WTC11 (cell line): Measurements from ENCODE around the gene ADRB2. TPM values are rescaled to one million over a fixed set of nuclear protein-coding genes. Genes with fewer than 3 reads are reported as not detected.

Experiments
- ATAC-seq: fragments of 200-7000 bp; cut with Tn5 transposase; 2 replicates; pipeline ENCODE4 v1.10.0; 2021; ENCODE audit warnings: mild to moderate bottlenecking, moderate library complexity
- CTCF ChIA-PET: fragments of 300-600 bp; sonication (Branson Sonifier 250); formaldehyde crosslinking; loops from one replicate; lab custom pipeline; 2021; ENCODE audit warnings: antibody characterized with exemption; lab: Charles Lee
- POLR2A ChIA-PET: fragments of 350-600 bp; sonication (Branson Sonifier 250); formaldehyde crosslinking; loops from one replicate; lab custom pipeline; 2021; ENCODE audit warnings: antibody characterized with exemption; lab: Charles Lee
- DNase-seq: peaks from one replicate; pipeline ENCODE4 v3.0.0; 2021; ENCODE audit warnings: low spot score
- H3K27ac Mint-ChIP-seq: 2 replicates; pipeline ENCODE4 v1.8.0; 2021; ENCODE audit warnings: mixed read lengths
- H3K27me3 Mint-ChIP-seq: 2 replicates; pipeline ENCODE4 v1.8.0; 2021; ENCODE audit warnings: low read depth, mild to moderate bottlenecking, moderate library complexity, mixed read lengths
- H3K36me3 Mint-ChIP-seq: 2 replicates; pipeline ENCODE4 v1.8.0; 2021; ENCODE audit warnings: mixed read lengths
- H3K4me1 Mint-ChIP-seq: 2 replicates; pipeline ENCODE4 v1.8.0; 2022; ENCODE audit warnings: mixed read lengths
- H3K4me3 Mint-ChIP-seq: 2 replicates; pipeline ENCODE4 v1.8.0; 2021; ENCODE audit warnings: mild to moderate bottlenecking, moderate library complexity, mixed read lengths
- H3K9me3 Mint-ChIP-seq: 2 replicates; pipeline ENCODE4 v1.8.0; 2021; ENCODE audit warnings: mixed read lengths
- AR ChIP-seq: fragments of 250-450 bp; sonication (Bioruptor Pico); IDR thresholded peaks from 2 replicates; pipeline ENCODE4 v1.9.0; 2021; ENCODE audit warnings: mild to moderate bottlenecking
- ARID4B ChIP-seq: sonication (generic); formaldehyde crosslinking; IDR thresholded peaks from 2 replicates; pipeline ENCODE4 v1.8.0; 2023; ENCODE audit warnings: missing genetic modification reagents, mild to moderate bottlenecking, borderline replicate concordance
- ATF1 ChIP-seq: sonication (generic); formaldehyde crosslinking; IDR thresholded peaks from 2 replicates; pipeline ENCODE4 v1.8.1; 2023; ENCODE audit warnings: mild to moderate bottlenecking, moderate library complexity, missing genetic modification reagents
- CDX4 ChIP-seq: fragments of 250-450 bp; sonication (Bioruptor Pico); IDR thresholded peaks from 2 replicates; pipeline ENCODE4 v1.9.0; 2021; ENCODE audit warnings: moderate library complexity, mild to moderate bottlenecking, inconsistent platforms, borderline replicate concordance
- CREM ChIP-seq: sonication (generic); formaldehyde crosslinking; IDR thresholded peaks from 2 replicates; pipeline ENCODE4 v1.8.1; 2022; ENCODE audit warnings: mild to moderate bottlenecking, missing genetic modification reagents, moderate library complexity
- IRF2 ChIP-seq: sonication (generic); formaldehyde crosslinking; IDR thresholded peaks from 2 replicates; pipeline ENCODE4 v1.8.0; 2022; ENCODE audit warnings: low read depth, missing genetic modification reagents, borderline replicate concordance
- SOX15 ChIP-seq: fragments of 250-450 bp; sonication (Bioruptor Pico); IDR thresholded peaks from 2 replicates; pipeline ENCODE4 v1.9.0; 2021; ENCODE audit warnings: mild to moderate bottlenecking
- TEAD4 ChIP-seq: sonication (generic); formaldehyde crosslinking; IDR thresholded peaks from 2 replicates; pipeline ENCODE4 v1.8.0; 2022; ENCODE audit warnings: mild to moderate bottlenecking, missing genetic modification reagents
- ZNF263 ChIP-seq: sonication (generic); formaldehyde crosslinking; IDR thresholded peaks from 2 replicates; pipeline ENCODE4 v1.8.1; 2022; ENCODE audit warnings: low read depth, mild to moderate bottlenecking, moderate library complexity, missing genetic modification reagents
- ZNF423 ChIP-seq: fragments of 250-450 bp; sonication (Bioruptor Pico); IDR thresholded peaks from 2 replicates; pipeline ENCODE4 v2.1.2; 2022; ENCODE audit warnings: mild to moderate bottlenecking, moderate library complexity
- total RNA-seq: library from RNA; stranded (reverse); gene quantifications from 3 replicates; pipeline ENCODE4 v1.2.3, GENCODE V29; 2021
- TF ChIP-seq, protein P1 (sequence below): sonication (generic); formaldehyde crosslinking; IDR thresholded peaks from 2 replicates; pipeline ENCODE4 v1.8.1; 2023; ENCODE audit warnings: mild to moderate bottlenecking, missing genetic modification reagents
- TF ChIP-seq, protein P2 (sequence below): sonication (generic); formaldehyde crosslinking; IDR thresholded peaks from 2 replicates; pipeline ENCODE4 v1.8.1; 2023; ENCODE audit warnings: mild to moderate bottlenecking, missing genetic modification reagents, borderline replicate concordance
- TF ChIP-seq, protein P3 (sequence below): sonication (generic); formaldehyde crosslinking; IDR thresholded peaks from 2 replicates; pipeline ENCODE4 v1.8.1; 2022; ENCODE audit warnings: mild to moderate bottlenecking, missing genetic modification reagents, moderate library complexity, borderline replicate concordance

Gene ADRB2
- total RNA-seq, 1 experiment from 2014 or later, result 1.2 TPM

- no peaks in the 10 kb centered on the region; the same call in 1 of the 2 replicates for H3K27me3 Mint-ChIP-seq
- no peak overlapping the region for H3K4me3 Mint-ChIP-seq
- peaks cover 7% of the 10 kb centered on the region; the same call in 1 of the 2 replicates for H3K4me1 Mint-ChIP-seq
- DNase-seq (no peak), ATAC-seq (no peak)
- no peaks in the 10 kb centered on the region for H3K9me3 Mint-ChIP-seq
- H3K27ac Mint-ChIP-seq, result no peak overlapping the region
- no peaks in the 10 kb centered on the region for H3K36me3 Mint-ChIP-seq
- CTCF ChIA-PET, result no interaction called here
- no peak for TF ChIP-seq ZNF423 (CRISPR knock-in tag)
- no peak for TF ChIP-seq ARID4B (CRISPR knock-in tag)
- no peak for TF ChIP-seq TEAD4
- TF ChIP-seq CDX4 (CRISPR knock-in tag), result no peak
- no peak for TF ChIP-seq CREM (CRISPR knock-in tag)
- TF ChIP-seq, protein P1, sequence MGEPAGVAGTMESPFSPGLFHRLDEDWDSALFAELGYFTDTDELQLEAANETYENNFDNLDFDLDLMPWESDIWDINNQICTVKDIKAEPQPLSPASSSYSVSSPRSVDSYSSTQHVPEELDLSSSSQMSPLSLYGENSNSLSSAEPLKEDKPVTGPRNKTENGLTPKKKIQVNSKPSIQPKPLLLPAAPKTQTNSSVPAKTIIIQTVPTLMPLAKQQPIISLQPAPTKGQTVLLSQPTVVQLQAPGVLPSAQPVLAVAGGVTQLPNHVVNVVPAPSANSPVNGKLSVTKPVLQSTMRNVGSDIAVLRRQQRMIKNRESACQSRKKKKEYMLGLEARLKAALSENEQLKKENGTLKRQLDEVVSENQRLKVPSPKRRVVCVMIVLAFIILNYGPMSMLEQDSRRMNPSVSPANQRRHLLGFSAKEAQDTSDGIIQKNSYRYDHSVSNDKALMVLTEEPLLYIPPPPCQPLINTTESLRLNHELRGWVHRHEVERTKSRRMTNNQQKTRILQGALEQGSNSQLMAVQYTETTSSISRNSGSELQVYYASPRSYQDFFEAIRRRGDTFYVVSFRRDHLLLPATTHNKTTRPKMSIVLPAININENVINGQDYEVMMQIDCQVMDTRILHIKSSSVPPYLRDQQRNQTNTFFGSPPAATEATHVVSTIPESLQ (CRISPR knock-in tag), result no peak
- TF ChIP-seq AR (CRISPR knock-in tag), result no peak
- TF ChIP-seq ZNF263, result no peak
- TF ChIP-seq, all 79 proteins: peak for 0
- POLR2A ChIA-PET, result no interaction called here
Observed at GRCh38 chr5:148856009-148856367, 29.6 kb downstream of the ADRB2 start.

DNA sequence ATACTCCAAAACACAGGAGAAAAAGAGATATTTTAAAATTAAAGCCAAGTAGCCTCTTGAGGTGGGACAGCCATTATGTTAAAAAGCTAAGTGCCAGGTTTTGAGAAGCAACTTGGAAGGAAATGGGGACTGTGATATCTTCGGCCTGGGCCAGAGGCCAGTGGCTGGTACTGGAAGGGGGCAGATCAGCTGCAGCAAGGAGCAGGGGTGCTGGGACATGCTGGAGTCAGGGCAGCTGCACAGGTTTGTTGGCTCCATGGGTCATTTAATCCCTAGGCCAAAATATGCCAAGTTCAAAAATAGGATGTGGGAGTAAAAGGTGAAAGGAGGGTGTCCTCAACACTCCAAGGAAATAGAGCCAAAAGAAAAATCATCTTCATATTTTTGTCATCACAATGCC, 30.0 kb downstream of the ADRB2 start:
- no peak for DNase-seq
- Mint-ChIP-seq H3K4me3 (no peak overlapping the region), H3K27me3 (no peaks in the 10 kb centered on the region; the same call in 1 of the 2 replicates), H3K4me1 (peaks cover 7% of the 10 kb centered on the region; the same call in 1 of the 2 replicates), H3K36me3 (no peaks in the 10 kb centered on the region), H3K27ac (no peak overlapping the region), H3K9me3 (no peaks in the 10 kb centered on the region)
- POLR2A ChIA-PET, result no interaction called here
- CTCF ChIA-PET, result no interaction called here
- no peak for ATAC-seq
- TF ChIP-seq SOX15 (CRISPR knock-in tag), result no peak
- TF ChIP-seq ATF1, result no peak
- TF ChIP-seq IRF2 (CRISPR knock-in tag), result no peak
- TF ChIP-seq, protein P2, sequence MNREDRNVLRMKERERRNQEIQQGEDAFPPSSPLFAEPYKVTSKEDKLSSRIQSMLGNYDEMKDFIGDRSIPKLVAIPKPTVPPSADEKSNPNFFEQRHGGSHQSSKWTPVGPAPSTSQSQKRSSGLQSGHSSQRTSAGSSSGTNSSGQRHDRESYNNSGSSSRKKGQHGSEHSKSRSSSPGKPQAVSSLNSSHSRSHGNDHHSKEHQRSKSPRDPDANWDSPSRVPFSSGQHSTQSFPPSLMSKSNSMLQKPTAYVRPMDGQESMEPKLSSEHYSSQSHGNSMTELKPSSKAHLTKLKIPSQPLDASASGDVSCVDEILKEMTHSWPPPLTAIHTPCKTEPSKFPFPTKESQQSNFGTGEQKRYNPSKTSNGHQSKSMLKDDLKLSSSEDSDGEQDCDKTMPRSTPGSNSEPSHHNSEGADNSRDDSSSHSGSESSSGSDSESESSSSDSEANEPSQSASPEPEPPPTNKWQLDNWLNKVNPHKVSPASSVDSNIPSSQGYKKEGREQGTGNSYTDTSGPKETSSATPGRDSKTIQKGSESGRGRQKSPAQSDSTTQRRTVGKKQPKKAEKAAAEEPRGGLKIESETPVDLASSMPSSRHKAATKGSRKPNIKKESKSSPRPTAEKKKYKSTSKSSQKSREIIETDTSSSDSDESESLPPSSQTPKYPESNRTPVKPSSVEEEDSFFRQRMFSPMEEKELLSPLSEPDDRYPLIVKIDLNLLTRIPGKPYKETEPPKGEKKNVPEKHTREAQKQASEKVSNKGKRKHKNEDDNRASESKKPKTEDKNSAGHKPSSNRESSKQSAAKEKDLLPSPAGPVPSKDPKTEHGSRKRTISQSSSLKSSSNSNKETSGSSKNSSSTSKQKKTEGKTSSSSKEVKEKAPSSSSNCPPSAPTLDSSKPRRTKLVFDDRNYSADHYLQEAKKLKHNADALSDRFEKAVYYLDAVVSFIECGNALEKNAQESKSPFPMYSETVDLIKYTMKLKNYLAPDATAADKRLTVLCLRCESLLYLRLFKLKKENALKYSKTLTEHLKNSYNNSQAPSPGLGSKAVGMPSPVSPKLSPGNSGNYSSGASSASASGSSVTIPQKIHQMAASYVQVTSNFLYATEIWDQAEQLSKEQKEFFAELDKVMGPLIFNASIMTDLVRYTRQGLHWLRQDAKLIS (CRISPR knock-in tag), result no peak
- TF ChIP-seq, protein P3, sequence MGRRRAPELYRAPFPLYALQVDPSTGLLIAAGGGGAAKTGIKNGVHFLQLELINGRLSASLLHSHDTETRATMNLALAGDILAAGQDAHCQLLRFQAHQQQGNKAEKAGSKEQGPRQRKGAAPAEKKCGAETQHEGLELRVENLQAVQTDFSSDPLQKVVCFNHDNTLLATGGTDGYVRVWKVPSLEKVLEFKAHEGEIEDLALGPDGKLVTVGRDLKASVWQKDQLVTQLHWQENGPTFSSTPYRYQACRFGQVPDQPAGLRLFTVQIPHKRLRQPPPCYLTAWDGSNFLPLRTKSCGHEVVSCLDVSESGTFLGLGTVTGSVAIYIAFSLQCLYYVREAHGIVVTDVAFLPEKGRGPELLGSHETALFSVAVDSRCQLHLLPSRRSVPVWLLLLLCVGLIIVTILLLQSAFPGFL (CRISPR knock-in tag), result no peak
